GM21786 (cell line): ENCODE results near the gene IGFBP4.

Source experiments
- ATAC-seq: cut with Tn5 transposase; IDR thresholded peaks from one replicate; pipeline ENCODE4 v1.9.1; 2021; ENCODE audit not compliant: unreplicated experiment

The IGFBP4 gene

GRCh38 chr17:40454613-40454995 lies 11.4 kb downstream of the IGFBP4 start:
- ATAC-seq = no peak

GRCh38 chr17:40456396-40456951 lies 13.2 kb downstream of the IGFBP4 start:
- ATAC-seq = no peak

- no peak for ATAC-seq
Measured at GRCh38 chr17:40457369-40457768, 14.1 kb downstream of the IGFBP4 start.

GRCh38 chr17:40457964-40458791 lies 14.9 kb downstream of the IGFBP4 start:
- ATAC-seq = no peak

GRCh38 chr17:40458851-40459482 lies 15.7 kb downstream of the IGFBP4 start:
- no peak for ATAC-seq

GRCh38 chr17:40459636-40460603 lies 16.7 kb downstream of the IGFBP4 start:
- no peak for ATAC-seq

GRCh38 chr17:40460604-40460967 lies 17.3 kb downstream of the IGFBP4 start:
- ATAC-seq = no peak

- no peak for ATAC-seq
Measured at GRCh38 chr17:40460968-40461731, 17.9 kb downstream of the IGFBP4 start.

- no peak for ATAC-seq
Measured at GRCh38 chr17:40461732-40462342, 18.6 kb downstream of the IGFBP4 start.

- no peak for ATAC-seq
Measured at GRCh38 chr17:40462343-40463121, 19.3 kb downstream of the IGFBP4 start.

GRCh38 chr17:40463122-40463550 lies 19.9 kb downstream of the IGFBP4 start:
- no peak for ATAC-seq

GRCh38 chr17:40464392-40464855 lies 21.2 kb downstream of the IGFBP4 start:
- ATAC-seq = no peak

- ATAC-seq = no peak
Measured at GRCh38 chr17:40466298-40466971, 23.2 kb downstream of the IGFBP4 start.

GRCh38 chr17:40467281-40467867 lies 24.1 kb downstream of the IGFBP4 start:
- no peak for ATAC-seq

- no peak for ATAC-seq
Measured at GRCh38 chr17:40468560-40468959, 25.3 kb downstream of the IGFBP4 start.

GRCh38 chr17:40469805-40470675 lies 26.8 kb downstream of the IGFBP4 start:
- no peak for ATAC-seq
